Activated CD8-positive, alpha-beta memory T cell treated with anti-CD3 and anti-CD28 coated beads for 4 hours (primary cell): Measurements from ENCODE around the gene NPPC.
A peak's percentile ranks its signal among the peaks of the same experiment; 100 is the strongest.
"Not testable (repeated sequence)": the region's sequence is repeated elsewhere in the genome, so short reads cannot be mapped to it uniquely, and the experiment has no call there.

ENCODE experiments used
- DNase-seq, 2 donors: peaks; one replicate each; pipeline ENCODE4 v3.0.0-alpha.2; 2020; ENCODE audit warnings: low read depth in 2 of 2

The NPPC gene

DNA sequence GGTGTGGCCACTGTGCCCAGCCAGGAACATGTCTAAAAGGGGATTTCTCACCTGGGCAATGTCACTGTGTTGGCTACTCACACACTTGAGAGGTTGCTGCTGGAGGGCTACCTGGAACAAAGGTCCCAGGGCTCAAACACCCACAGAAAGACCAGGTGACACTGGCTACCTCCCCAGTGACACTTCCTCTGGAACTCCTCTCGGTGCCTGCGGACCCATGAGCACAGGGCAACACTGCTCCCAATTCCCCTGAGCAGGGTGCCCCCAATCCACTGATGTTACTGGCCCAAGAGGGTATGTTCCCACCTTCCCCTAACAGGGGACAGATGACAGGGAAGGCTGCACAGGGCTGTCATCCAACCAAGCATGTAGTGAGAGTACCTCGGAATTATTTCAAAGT lies 5.8 kb downstream of the NPPC start:
- DNase-seq: no peak

DNA sequence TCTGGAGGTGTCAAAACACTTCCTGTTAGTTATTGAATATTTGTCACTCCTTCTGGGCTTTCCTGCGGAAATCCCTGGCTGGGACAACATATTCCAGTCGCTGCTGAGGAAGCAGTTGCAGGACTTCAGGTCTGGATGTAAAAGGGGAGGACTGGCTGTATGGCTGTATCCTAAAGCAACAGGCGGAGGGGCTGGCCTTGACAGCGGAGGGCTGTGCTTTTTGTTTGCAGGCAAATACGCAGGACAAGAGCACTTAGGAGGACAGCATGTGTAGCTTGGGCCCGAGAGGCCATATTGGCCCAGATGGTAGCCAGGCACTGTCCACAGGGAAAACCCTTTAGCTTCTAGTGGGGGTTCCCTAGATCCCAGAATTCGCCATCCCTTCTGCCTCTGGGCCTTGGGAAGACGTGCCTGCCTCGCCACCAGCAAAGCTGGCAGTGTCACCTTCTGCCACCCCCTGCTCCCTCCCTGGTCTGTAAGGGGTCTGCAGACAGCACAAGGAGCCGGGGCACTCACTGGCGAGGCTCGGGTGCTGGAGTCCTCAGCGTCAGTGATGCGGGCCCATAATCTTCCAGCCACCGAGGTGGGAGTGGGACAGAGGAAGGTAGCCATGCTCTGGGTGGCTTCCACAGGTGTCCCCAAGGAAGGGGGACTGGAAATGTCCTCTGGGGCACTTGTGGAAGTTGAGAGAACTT lies 6.7 kb downstream of the NPPC start:
- no peak for DNase-seq

- no peak for DNase-seq
Observed at GRCh38 chr2:231918501-231919330, 7.5 kb downstream of the NPPC start.

DNA sequence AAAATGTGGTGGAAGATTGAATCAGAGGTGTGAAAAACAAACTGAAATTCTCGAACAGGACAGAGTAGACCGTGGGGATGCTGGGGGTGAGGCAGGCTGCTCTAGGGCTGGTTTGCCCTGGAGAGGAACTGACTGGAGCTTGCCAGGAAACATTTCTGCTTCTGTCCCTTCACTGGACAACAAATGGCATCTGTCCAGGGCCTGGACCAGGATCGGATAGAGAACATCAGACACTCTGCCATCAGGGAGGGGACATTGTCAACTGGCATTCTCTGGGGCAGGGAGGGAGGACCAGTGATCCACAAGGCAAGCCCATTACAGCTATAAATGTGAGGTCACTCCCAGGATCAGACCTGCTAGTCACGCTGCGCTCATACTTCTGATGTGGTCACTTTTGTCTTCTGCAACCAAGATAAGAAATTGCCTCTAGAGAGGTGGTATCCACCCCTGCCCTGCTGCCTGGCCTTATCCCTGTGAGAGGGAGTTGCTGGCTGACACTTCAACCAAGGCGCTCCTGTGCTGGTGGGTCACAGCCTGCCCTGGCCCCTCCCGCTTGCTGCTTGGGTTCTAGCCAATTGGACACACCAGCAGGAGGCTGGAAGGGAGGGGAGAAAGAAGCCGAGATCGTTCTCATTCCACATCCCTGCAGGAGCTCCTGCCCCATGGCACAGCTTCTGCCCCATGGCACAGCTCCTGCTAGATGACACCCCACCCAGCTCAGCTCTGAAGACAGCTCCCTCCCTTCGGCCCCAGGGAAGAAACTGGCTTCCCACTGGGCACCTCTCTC lies 8.7 kb downstream of the NPPC start:
- DNase-seq: no peak

GRCh38 chr2:231914077-231914690 lies 12.0 kb downstream of the NPPC start:
- no peak for DNase-seq

DNA sequence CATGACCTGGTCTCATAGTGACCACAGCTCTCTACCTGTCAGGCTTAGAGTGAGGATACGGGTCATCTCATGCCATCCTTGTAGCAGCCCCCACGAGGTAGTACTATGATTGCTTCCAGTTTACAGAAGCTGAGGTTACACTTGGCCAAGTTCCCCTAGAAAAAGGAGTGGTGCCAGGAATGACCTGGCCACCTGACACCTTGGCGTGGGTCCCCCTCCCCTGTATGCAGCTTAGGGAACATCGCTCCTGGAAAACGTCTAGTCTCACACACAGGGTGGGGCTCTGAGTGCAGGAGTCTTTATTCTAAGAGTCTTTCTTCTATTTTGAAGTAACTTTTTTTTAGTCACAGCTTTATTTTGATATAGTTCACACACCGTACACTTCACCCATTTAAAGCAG lies 14.8 kb downstream of the NPPC start:
- DNase-seq: no peak

- no peak for DNase-seq
Observed at GRCh38 chr2:231910771-231911170, 15.4 kb downstream of the NPPC start.

GRCh38 chr2:231910161-231910560 lies 16.0 kb downstream of the NPPC start:
- DNase-seq: not testable (repeated sequence)

DNA sequence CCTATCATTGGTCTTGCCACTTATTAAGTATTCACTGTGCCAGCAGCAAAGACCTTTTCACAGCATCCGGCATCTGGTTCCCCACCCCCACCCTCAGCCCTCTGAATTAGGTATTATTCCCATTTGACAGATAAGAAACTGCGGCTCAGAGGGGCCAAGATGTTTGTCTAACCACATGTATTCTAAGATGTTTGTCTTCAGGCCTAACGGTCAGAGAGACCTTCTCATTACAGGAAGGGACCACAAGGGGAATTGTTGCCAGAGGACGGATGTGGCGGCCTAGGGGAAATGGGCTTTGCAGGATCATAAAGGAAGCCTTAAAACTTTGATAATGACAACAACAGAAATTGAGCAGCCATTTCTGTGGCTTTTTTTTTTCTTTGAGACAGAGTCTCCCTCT lies 16.6 kb downstream of the NPPC start:
- DNase-seq: no peak

DNA sequence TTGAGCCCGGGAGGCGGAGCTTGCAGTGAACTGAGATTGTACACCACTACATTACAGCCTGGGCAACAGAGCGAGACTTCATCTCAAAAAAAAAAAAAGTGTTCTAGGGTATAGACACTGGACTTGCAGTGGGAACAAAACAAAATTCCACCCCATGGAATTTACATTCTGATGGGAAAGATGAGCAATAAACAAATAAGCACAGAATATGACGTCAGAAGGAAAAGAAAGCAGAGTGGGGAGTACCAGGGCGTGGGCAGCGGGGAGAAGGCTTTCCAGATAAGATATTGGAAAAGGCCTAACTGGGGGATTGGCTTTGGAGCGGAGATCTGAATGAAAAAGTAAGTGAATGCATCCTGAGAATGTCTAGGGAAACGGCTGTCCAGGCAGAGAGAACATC lies 17.6 kb downstream of the NPPC start:
- no peak for DNase-seq

DNA sequence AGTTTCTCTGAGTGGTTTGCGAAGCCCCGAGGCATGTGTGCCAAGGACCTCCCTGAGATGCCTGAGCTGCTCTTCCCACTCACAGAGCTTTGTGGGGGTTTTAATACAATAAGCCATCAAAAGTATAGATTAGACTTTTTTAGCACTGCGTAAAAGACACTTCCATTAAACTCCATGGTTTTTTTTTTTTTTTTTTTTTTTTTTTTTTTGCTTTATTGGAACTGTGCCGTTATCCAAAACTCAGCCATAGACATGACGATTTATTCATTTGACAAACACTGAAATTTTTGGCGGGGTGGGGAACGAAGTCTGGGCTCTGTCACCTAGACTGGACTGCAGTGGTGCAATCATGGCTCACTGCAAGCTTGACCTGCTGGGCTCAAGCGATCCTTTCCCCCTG lies 18.4 kb downstream of the NPPC start:
- no peak for DNase-seq

GRCh38 chr2:231905026-231905425 lies 21.2 kb downstream of the NPPC start:
- no peak for DNase-seq

GRCh38 chr2:231904161-231904611 lies 22.0 kb downstream of the NPPC start:
- no peak for DNase-seq

- no peak for DNase-seq
Observed at GRCh38 chr2:231902598-231902997, 23.6 kb downstream of the NPPC start.

- DNase-seq: no peak
Observed at GRCh38 chr2:231900972-231901371, 25.2 kb downstream of the NPPC start.

DNA sequence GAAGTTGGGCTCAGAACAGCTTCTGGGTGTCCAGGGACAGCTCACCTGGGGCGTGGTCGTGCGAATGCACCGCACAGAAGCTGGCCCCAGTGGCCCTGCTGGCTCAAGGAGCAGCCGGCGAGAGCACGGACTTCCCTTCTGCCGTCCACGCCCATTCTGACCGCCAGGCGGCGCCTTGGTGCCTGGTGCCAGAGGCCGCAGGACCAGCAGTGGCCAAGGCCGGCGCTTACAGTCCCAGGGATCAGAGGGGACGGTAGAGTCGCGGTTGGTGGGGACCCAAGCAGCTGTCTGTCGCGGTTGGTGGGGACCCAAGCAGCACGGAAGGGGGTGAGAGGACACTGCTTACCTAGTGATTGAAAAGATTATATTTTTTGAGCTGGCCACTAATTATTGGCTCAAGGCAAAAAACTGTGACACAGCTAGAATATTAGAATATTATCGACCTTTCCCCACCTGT lies 25.7 kb downstream of the NPPC start:
- DNase-seq: peak in 1 of 2 donors; percentile 7

GRCh38 chr2:231894566-231895380 lies 31.4 kb downstream of the NPPC start:
- DNase-seq: no peak

DNA sequence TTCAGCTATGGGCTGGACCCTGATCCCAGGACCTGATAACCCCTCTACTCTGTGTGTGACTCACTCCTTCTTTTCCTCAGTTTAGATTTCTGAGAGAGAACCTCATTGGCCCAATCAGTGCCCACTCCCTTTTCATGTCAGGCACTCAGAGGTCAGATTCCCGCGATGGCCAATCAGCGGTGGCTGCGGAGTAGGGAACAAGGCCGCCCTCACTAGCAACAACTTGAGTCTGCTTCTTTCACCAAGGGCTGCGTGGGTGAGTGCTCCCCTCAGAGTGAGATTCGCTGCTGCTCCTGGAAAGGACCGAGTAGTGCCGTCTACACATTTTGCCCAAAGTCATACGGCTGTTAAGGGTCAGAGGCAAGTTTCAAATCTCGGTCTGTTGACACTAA lies 34.7 kb downstream of the NPPC start:
- DNase-seq: no peak

GRCh38 chr2:231890896-231891513 lies 35.2 kb downstream of the NPPC start:
- no peak for DNase-seq

GRCh38 chr2:231887756-231888155 lies 38.4 kb downstream of the NPPC start:
- no peak for DNase-seq
